ENCODE measurements around the gene METTL9. TPM values are rescaled to one million over a fixed set of nuclear protein-coding genes. Genes with fewer than 3 reads are reported as not detected.
A peak's percentile ranks its signal among the peaks of the same experiment; 100 is the strongest.

The METTL9 gene
- total RNA-seq, 1 experiment from 2014 or later = 67.6 TPM

GRCh38 chr16:21598206-21598605 is 1.2 kb upstream of the METTL9 start:
- Mint-ChIP-seq H3K4me1 (ENCODE audit: insufficient read depth, unreplicated experiment) (peaks cover 21% of the 10 kb centered on the region), H3K9me3 (ENCODE audit: unreplicated experiment) (no peaks in the 10 kb centered on the region), H3K36me3 (ENCODE audit: insufficient read depth, unreplicated experiment) (peaks cover 7% of the 10 kb centered on the region), H3K4me3 (ENCODE audit: unreplicated experiment) (peak overlapping the region; percentile 83), H3K27ac (ENCODE audit: low read depth, unreplicated experiment) (peak overlapping the region; percentile 92), H3K27me3 (ENCODE audit: insufficient read depth, unreplicated experiment) (no peaks in the 10 kb centered on the region)
- intact Hi-C loops (cut with micrococcal nuclease) = no loop called here
- no TSS peak for BruUV-seq (replicated peaks)
- ChIA-PET CTCF (interaction anchor here (0.6 to 0.7 kb wide), 2 partner anchors 1377 to 1584 kb away, joined by 3 read pairs; no protein-coding TSS in a partner anchor), POLR2A (interaction anchor here (0.6 to 1.8 kb wide), 9 partner anchors 10 to 111 kb away, joined by 3 to 12 read pairs (median 5); no protein-coding TSS in a partner anchor)
- TF ChIP-seq CTCF (IDR thresholded peaks at IDR 0.05; ENCODE audit: unreplicated experiment) = no peak
- no peak for DNase-seq (ENCODE audit: unreplicated experiment)

DNA sequence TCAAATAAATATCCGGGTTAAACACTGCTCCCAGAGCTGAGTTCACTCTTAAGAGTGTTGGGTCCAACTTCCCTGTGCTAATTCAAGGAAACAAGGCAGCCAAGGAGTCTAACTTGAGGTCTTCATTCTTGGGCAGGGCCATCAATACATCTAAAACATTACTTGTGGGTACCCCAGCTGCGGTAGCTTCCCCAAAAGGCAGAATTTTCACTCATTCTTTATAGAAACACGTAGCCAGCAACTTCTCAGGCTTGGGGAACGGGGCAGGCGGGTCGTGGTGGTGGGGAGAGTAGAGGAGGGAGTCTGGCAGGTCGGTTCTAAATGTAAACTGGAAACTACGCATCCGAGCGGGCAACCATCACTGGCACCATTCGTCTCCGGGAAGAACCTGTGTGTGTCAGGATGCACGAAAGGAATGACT is 666 bp upstream of the METTL9 start:
- H3K4me1 Mint-ChIP-seq (ENCODE audit: insufficient read depth, unreplicated experiment) = peaks cover 21% of the 10 kb centered on the region

GRCh38 chr16:21600031-21600773 is 825 bp downstream of the METTL9 start:
- Mint-ChIP-seq H3K27ac (ENCODE audit: low read depth, unreplicated experiment) (peak overlapping the region; percentile 92), H3K4me1 (ENCODE audit: insufficient read depth, unreplicated experiment) (peaks cover 21% of the 10 kb centered on the region), H3K36me3 (ENCODE audit: insufficient read depth, unreplicated experiment) (peaks cover 7% of the 10 kb centered on the region), H3K27me3 (ENCODE audit: insufficient read depth, unreplicated experiment) (no peaks in the 10 kb centered on the region), H3K9me3 (ENCODE audit: unreplicated experiment) (no peaks in the 10 kb centered on the region), H3K4me3 (ENCODE audit: unreplicated experiment) (peak overlapping the region; percentile 83)
- intact Hi-C loops (cut with micrococcal nuclease) = loop anchor here (1.0 kb wide), 2 partner anchors 11 to 38 kb away; no protein-coding TSS in a partner anchor
- POLR2A ChIA-PET = interaction anchor here (0.7 to 4.8 kb wide), 8 partner anchors 8 to 41 kb away, joined by 3 to 94 read pairs (median 6); no protein-coding TSS in a partner anchor
- peak; percentile 64 for DNase-seq (ENCODE audit: unreplicated experiment)
- no TSS peak for BruUV-seq (replicated peaks)
- CTCF ChIA-PET = no interaction called here
- TF ChIP-seq CTCF (IDR thresholded peaks at IDR 0.05; ENCODE audit: unreplicated experiment) = no peak

More for the DNA sequence above, 666 bp upstream of the METTL9 start:
- Mint-ChIP-seq H3K27ac (ENCODE audit: low read depth, unreplicated experiment) (peak overlapping the region; percentile 92), H3K36me3 (ENCODE audit: insufficient read depth, unreplicated experiment) (peaks cover 7% of the 10 kb centered on the region), H3K4me3 (ENCODE audit: unreplicated experiment) (peak overlapping the region; percentile 83), H3K27me3 (ENCODE audit: insufficient read depth, unreplicated experiment) (no peaks in the 10 kb centered on the region), H3K9me3 (ENCODE audit: unreplicated experiment) (no peaks in the 10 kb centered on the region)
- CTCF ChIA-PET = interaction anchor here (0.6 kb wide), 1 partner anchor 1583 kb away, joined by 3 read pairs; no protein-coding TSS in a partner anchor
- no peak for TF ChIP-seq CTCF (IDR thresholded peaks at IDR 0.05; ENCODE audit: unreplicated experiment)
- DNase-seq (ENCODE audit: unreplicated experiment) = no peak
- POLR2A ChIA-PET = interaction anchor here (0.6 to 1.8 kb wide), 8 partner anchors 10 to 111 kb away, joined by 3 to 12 read pairs (median 6); no protein-coding TSS in a partner anchor
- TSS peak; percentile 84 for BruUV-seq (replicated peaks)
- intact Hi-C loops (cut with micrococcal nuclease) = loop anchor here (1.0 kb wide), 1 partner anchor 28 kb away; no protein-coding TSS in a partner anchor

DNA sequence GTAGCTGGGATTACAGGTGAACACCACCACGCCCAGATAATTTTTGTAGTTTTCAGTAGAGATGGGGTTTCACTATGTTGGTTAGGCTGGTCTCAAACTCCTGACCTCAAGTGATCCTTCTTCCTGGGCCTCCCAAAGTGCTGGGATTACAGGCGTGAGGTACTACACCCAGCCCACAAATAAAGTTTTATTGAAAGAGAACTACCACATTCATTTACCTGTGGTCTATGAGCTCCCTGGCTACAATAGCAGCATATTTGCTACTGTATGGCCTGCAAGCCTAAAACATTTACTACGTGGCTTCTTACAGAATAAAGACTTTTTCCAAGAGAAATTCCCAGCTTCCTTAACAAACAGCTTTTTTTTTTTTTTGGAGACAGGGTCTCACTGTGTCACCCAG is 3.4 kb downstream of the METTL9 start:
- ChIA-PET POLR2A (interaction anchor here (0.6 to 4.8 kb wide), 4 partner anchors 9 to 1529 kb away, joined by 3 to 94 read pairs (median 6); no protein-coding TSS in a partner anchor), CTCF (interaction anchor here (0.9 to 1.8 kb wide), 2 partner anchors 9 to 34 kb away, joined by 3 to 5 read pairs; no protein-coding TSS in a partner anchor)
- no peak overlapping the region for H3K27ac Mint-ChIP-seq (ENCODE audit: low read depth, unreplicated experiment)
- H3K27me3 Mint-ChIP-seq (ENCODE audit: insufficient read depth, unreplicated experiment) = no peaks in the 10 kb centered on the region
- H3K4me3 Mint-ChIP-seq (ENCODE audit: unreplicated experiment) = no peak overlapping the region
- peaks cover 22% of the 10 kb centered on the region for H3K4me1 Mint-ChIP-seq (ENCODE audit: insufficient read depth, unreplicated experiment)
- BruUV-seq (replicated peaks) = no TSS peak
- H3K9me3 Mint-ChIP-seq (ENCODE audit: unreplicated experiment) = no peaks in the 10 kb centered on the region
- no peak for DNase-seq (ENCODE audit: unreplicated experiment)
- no peak for TF ChIP-seq CTCF (IDR thresholded peaks at IDR 0.05; ENCODE audit: unreplicated experiment)
- intact Hi-C loops (cut with micrococcal nuclease) = no loop called here
- H3K36me3 Mint-ChIP-seq (ENCODE audit: insufficient read depth, unreplicated experiment) = peaks cover 7% of the 10 kb centered on the region

All from MCF 10A (cell line).